Endothelial cell (in vitro differentiated cells): ENCODE results near the gene ABCA3. TPM values are rescaled to one million over a fixed set of nuclear protein-coding genes. Genes with fewer than 3 reads are reported as not detected.
"Not testable (repeated sequence)": the region's sequence is repeated elsewhere in the genome, so short reads cannot be mapped to it uniquely, and the experiment has no call there.

Source experiments
- DNase-seq: peaks from one replicate; pipeline ENCODE4 v3.0.0; 2021; ENCODE audit warnings: low spot score
- H3K27ac Mint-ChIP-seq: one replicate; pipeline ENCODE4 v1.8.0; 2021; ENCODE audit warnings: mixed read lengths, inconsistent platforms; ENCODE audit not compliant: unreplicated experiment
- H3K27me3 Mint-ChIP-seq: one replicate; pipeline ENCODE4 v1.8.0; 2021; ENCODE audit warnings: mild to moderate bottlenecking, moderate library complexity, mixed read lengths, inconsistent platforms; ENCODE audit not compliant: unreplicated experiment
- H3K36me3 Mint-ChIP-seq: one replicate; pipeline ENCODE4 v1.8.0; 2021; ENCODE audit warnings: mild to moderate bottlenecking, low read depth, mixed read lengths, inconsistent platforms; ENCODE audit not compliant: unreplicated experiment
- H3K4me1 Mint-ChIP-seq: one replicate; pipeline ENCODE4 v1.8.0; 2021; ENCODE audit warnings: mild to moderate bottlenecking, mixed read lengths, inconsistent platforms; ENCODE audit not compliant: unreplicated experiment
- H3K4me3 Mint-ChIP-seq: one replicate; pipeline ENCODE4 v1.8.0; 2021; ENCODE audit warnings: mild to moderate bottlenecking, mixed read lengths, inconsistent platforms; ENCODE audit not compliant: unreplicated experiment
- H3K9me3 Mint-ChIP-seq: one replicate; pipeline ENCODE4 v1.8.0; 2021; ENCODE audit warnings: mixed read lengths, inconsistent platforms; ENCODE audit not compliant: unreplicated experiment
- long read RNA-seq: library from polyadenylated mRNA; unstranded; transcript quantifications from one replicate; pipeline ENCODE4 v2.0.0, GENCODE V29; 2020; ENCODE audit not compliant: unreplicated experiment
- total RNA-seq: library from RNA; stranded (reverse); fragmentation: NEBNext Ultra II Directional; extraction: Animal tissue kit (Norgen Biotek cat#: 25700); gene quantifications from one replicate; pipeline ENCODE4 v1.2.1, GENCODE V29; 2021; ENCODE audit not compliant: unreplicated experiment
- TF ChIP-seq, protein P1 (sequence below): fragments of 200-600 bp; sonication (generic); IDR thresholded peaks from one replicate; pipeline ENCODE4 v1.5.0; 2021; ENCODE audit warnings: antibody characterized with exemption; ENCODE audit not compliant: unreplicated experiment

The ABCA3 gene
- 10.4 TPM for total RNA-seq
- long read RNA-seq, partial matches to known transcripts = 1 of 1 reads
- long read RNA-seq, other reads (novel, unspliced or antisense) = 0 of 1 reads

GRCh38 chr16:2340564-2341455, at the start of gene ABCA3:
TSS of gene ABCA3 (minus strand) at chr16:2340728. CDS start at chr16:2326466, 14,262 bp downstream.
- peaks cover 8% of the 10 kb centered on the region for H3K4me1 Mint-ChIP-seq
- H3K27me3 Mint-ChIP-seq = peaks cover 12% of the 10 kb centered on the region
- H3K4me3 Mint-ChIP-seq = peak within 1 kb of the TSS; percentile 87
- H3K36me3 Mint-ChIP-seq = peaks cover 3% of the 10 kb centered on the region
- peak; percentile 100 for DNase-seq
- no peaks in the 10 kb centered on the region for H3K9me3 Mint-ChIP-seq
- no peak within 1 kb of the TSS for H3K27ac Mint-ChIP-seq
- TF ChIP-seq, protein P1, sequence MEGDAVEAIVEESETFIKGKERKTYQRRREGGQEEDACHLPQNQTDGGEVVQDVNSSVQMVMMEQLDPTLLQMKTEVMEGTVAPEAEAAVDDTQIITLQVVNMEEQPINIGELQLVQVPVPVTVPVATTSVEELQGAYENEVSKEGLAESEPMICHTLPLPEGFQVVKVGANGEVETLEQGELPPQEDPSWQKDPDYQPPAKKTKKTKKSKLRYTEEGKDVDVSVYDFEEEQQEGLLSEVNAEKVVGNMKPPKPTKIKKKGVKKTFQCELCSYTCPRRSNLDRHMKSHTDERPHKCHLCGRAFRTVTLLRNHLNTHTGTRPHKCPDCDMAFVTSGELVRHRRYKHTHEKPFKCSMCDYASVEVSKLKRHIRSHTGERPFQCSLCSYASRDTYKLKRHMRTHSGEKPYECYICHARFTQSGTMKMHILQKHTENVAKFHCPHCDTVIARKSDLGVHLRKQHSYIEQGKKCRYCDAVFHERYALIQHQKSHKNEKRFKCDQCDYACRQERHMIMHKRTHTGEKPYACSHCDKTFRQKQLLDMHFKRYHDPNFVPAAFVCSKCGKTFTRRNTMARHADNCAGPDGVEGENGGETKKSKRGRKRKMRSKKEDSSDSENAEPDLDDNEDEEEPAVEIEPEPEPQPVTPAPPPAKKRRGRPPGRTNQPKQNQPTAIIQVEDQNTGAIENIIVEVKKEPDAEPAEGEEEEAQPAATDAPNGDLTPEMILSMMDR = peak; percentile 100

- TF ChIP-seq, protein P1 = no peak
- Mint-ChIP-seq H3K27me3 (peaks cover 1% of the 10 kb centered on the region), H3K9me3 (no peaks in the 10 kb centered on the region), H3K36me3 (no peaks in the 10 kb centered on the region), H3K27ac (no peak overlapping the region), H3K4me3 (no peak overlapping the region), H3K4me1 (no peaks in the 10 kb centered on the region)
- DNase-seq = no peak
Measured at GRCh38 chr16:2388875-2389433, 48.4 kb upstream of the ABCA3 start.

DNA sequence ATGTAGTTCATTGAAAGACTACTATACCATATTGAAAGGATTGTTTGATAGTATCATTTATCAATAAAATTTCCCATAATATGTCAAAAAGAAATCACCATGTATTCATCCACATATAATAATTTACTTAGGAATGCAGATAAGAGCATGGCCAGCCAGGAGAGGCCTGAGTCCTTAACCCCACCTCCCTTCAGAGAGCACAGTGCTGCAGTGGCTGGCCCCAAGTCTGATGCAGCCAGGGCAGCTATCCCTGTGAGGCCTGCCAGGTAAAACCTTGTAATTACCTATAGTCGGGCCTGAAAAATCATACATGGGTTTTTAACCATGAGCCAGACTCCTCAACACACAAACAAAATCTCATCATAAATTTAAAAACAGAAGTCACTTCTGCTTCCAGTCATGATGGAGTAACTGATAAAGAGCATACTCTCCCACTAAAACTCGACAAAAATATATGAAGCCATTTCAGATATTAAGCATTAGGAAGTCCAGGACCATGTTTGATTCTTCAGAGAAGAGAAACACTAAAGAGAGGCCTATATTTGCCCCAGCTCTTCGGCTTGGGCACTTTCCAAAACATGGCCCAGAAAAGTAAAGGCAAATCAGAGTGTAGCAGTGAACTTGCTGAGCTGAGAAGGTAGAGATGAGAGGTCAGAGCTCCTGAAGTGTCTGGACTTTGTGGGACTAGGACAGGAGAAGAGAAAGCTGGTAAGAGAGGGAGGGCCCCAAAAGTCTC, 47.8 kb upstream of the ABCA3 start:
- TF ChIP-seq, protein P1 = no peak
- peaks cover 1% of the 10 kb centered on the region for H3K27me3 Mint-ChIP-seq
- DNase-seq = no peak
- no peaks in the 10 kb centered on the region for H3K36me3 Mint-ChIP-seq
- no peak overlapping the region for H3K4me3 Mint-ChIP-seq
- no peaks in the 10 kb centered on the region for H3K9me3 Mint-ChIP-seq
- no peaks in the 10 kb centered on the region for H3K4me1 Mint-ChIP-seq
- no peak overlapping the region for H3K27ac Mint-ChIP-seq

DNA sequence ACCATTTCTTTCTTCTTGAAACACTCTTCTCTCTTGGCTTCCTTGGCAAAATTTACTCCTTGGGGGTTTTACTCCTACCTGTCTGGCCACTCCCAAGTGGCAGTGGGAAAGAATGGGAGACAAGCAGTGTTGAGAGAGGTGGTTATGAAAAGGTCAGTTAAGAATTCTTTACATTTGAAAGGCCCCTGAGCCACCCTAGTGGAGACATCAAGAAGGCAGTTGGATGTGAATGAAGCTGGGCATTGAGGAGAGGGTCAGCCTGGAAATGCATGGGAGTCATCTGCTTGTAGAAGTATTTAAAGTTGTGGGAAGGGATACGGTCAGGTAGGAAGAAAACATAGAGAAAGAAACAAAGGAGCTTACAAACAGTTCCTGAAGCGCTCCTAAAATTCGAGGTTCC, 46.5 kb upstream of the ABCA3 start:
- H3K4me3 Mint-ChIP-seq = no peak overlapping the region
- peak; percentile 6 for DNase-seq
- TF ChIP-seq, protein P1 = peak; percentile 53
- no peaks in the 10 kb centered on the region for H3K9me3 Mint-ChIP-seq
- H3K36me3 Mint-ChIP-seq = no peaks in the 10 kb centered on the region
- no peaks in the 10 kb centered on the region for H3K4me1 Mint-ChIP-seq
- no peak overlapping the region for H3K27ac Mint-ChIP-seq
- peaks cover 1% of the 10 kb centered on the region for H3K27me3 Mint-ChIP-seq

- H3K9me3 Mint-ChIP-seq, DNase-seq, H3K27ac Mint-ChIP-seq, H3K36me3 Mint-ChIP-seq, H3K4me1 Mint-ChIP-seq, H3K27me3 Mint-ChIP-seq, H3K4me3 Mint-ChIP-seq: not testable (repeated sequence)
Measured at GRCh38 chr16:2385982-2386381, 45.5 kb upstream of the ABCA3 start.
